Ishikawa (cell line): Measurements from ENCODE around the gene GANAB.

Source experiments
- CEBPB ChIP-seq: IDR thresholded peaks from 2 replicates; pipeline ENCODE4 v1.6.1; 2012
- CREB1 ChIP-seq: IDR thresholded peaks from 2 replicates; pipeline ENCODE4 v1.6.1; 2012; ENCODE audit warnings: low read depth
- EGR1 ChIP-seq: IDR thresholded peaks from 2 replicates; pipeline ENCODE4 v1.6.1; 2012
- EP300 ChIP-seq: IDR thresholded peaks from 2 replicates; pipeline ENCODE4 v1.6.1; 2012; ENCODE audit warnings: borderline replicate concordance
- FOXM1 ChIP-seq: IDR thresholded peaks from 2 replicates; pipeline ENCODE4 v1.6.1; 2012; ENCODE audit warnings: low read depth, borderline replicate concordance
- MAX ChIP-seq: IDR thresholded peaks from 2 replicates; pipeline ENCODE4 v1.6.1; 2012
- NFIC ChIP-seq: IDR thresholded peaks from 2 replicates; pipeline ENCODE4 v1.6.1; 2012
- RAD21 ChIP-seq: IDR thresholded peaks from 2 replicates; pipeline ENCODE4 v1.6.1; 2012; ENCODE audit warnings: low read depth
- REST ChIP-seq: IDR thresholded peaks from 2 replicates; pipeline ENCODE4 v1.6.1; 2012; ENCODE audit warnings: low read depth, mild to moderate bottlenecking
- TAF1 ChIP-seq: IDR thresholded peaks from 2 replicates; pipeline ENCODE4 v1.6.1; 2012; ENCODE audit warnings: low read depth, mild to moderate bottlenecking
- TCF12 ChIP-seq: IDR thresholded peaks from 2 replicates; pipeline ENCODE4 v1.6.1; 2012; ENCODE audit warnings: low read depth
- TEAD4 ChIP-seq: IDR thresholded peaks from 2 replicates; pipeline ENCODE4 v1.6.1; 2012
- USF1 ChIP-seq: IDR thresholded peaks from 2 replicates; pipeline ENCODE4 v1.6.1; 2012
- YY1 ChIP-seq: IDR thresholded peaks from 2 replicates; pipeline ENCODE4 v1.6.1; 2012; ENCODE audit warnings: low read depth
- ZBTB7A ChIP-seq: IDR thresholded peaks from 2 replicates; pipeline ENCODE4 v1.6.1; 2012; ENCODE audit warnings: low read depth

GANAB gene

GRCh38 chr11:62610403-62610802, 36.0 kb downstream of the GANAB start:
- TF ChIP-seq CEBPB (no peak), EP300 (no peak)

GRCh38 chr11:62608776-62609175, 37.6 kb downstream of the GANAB start:
- TF ChIP-seq EGR1 (no peak), ZBTB7A (no peak), TEAD4 (no peak), EP300 (no peak), CREB1 (no peak), RAD21 (no peak), REST (no peak), MAX (no peak), NFIC (no peak), CEBPB (no peak), USF1 (no peak), TAF1 (no peak), YY1 (no peak), TCF12 (no peak)

GRCh38 chr11:62607714-62608113, 38.7 kb downstream of the GANAB start:
- no peak for TF ChIP-seq USF1
- no peak for TF ChIP-seq EGR1
- no peak for TF ChIP-seq TAF1
- TF ChIP-seq RAD21, result no peak
- TF ChIP-seq CEBPB, result no peak
- no peak for TF ChIP-seq YY1
- no peak for TF ChIP-seq CREB1
- TF ChIP-seq TEAD4, result no peak
- TF ChIP-seq TCF12, result no peak
- no peak for TF ChIP-seq REST
- no peak for TF ChIP-seq NFIC
- no peak for TF ChIP-seq EP300
- TF ChIP-seq MAX, result no peak
- no peak for TF ChIP-seq ZBTB7A
- TF ChIP-seq FOXM1, result no peak

GRCh38 chr11:62605902-62606301, 40.5 kb downstream of the GANAB start:
- TF ChIP-seq MAX (no peak), REST (no peak), TCF12 (no peak), NFIC (no peak), RAD21 (no peak), YY1 (no peak), ZBTB7A (no peak), CREB1 (no peak), FOXM1 (no peak), CEBPB (no peak), EP300 (no peak), TAF1 (no peak), USF1 (no peak), TEAD4 (no peak), EGR1 (no peak)

GRCh38 chr11:62605467-62605866, 40.9 kb downstream of the GANAB start:
- TF ChIP-seq NFIC, result no peak
- TF ChIP-seq CREB1, result no peak
- TF ChIP-seq EGR1, result no peak
- TF ChIP-seq USF1, result no peak
- no peak for TF ChIP-seq RAD21
- no peak for TF ChIP-seq EP300
- no peak for TF ChIP-seq FOXM1
- TF ChIP-seq TAF1, result no peak
- TF ChIP-seq MAX, result no peak
